SK-N-SH (cell line): Measurements from ENCODE around the gene ATP1A1.

ENCODE experiments used
- CTCF ChIP-seq: fragments of 200-600 bp; sonication (generic); IDR thresholded peaks from 2 replicates; pipeline ENCODE4 v1.6.1; 2017; ENCODE audit warnings: antibody characterized with exemption, mild to moderate bottlenecking, moderate library complexity
- EP300 ChIP-seq, 2 experiments: IDR thresholded peaks; 2 replicates each; pipeline versions ENCODE4 v1.4.0 to v1.6.1; 2012; ENCODE audit warnings: borderline replicate concordance in 1 of 2, low read depth in 1 of 2, low read length in 1 of 2
- EZH2phosphoT487 ChIP-seq: fragments of 200-600 bp; sonication (generic); IDR thresholded peaks from 2 replicates; pipeline ENCODE4 v1.6.1; 2017; ENCODE audit warnings: low read depth, mixed run types, mild to moderate bottlenecking, antibody characterized with exemption, moderate library complexity, borderline replicate concordance
- NFIC ChIP-seq: IDR thresholded peaks from 2 replicates; pipeline ENCODE4 v1.4.0; 2012; ENCODE audit warnings: borderline replicate concordance
- USF2 ChIP-seq: fragments of 150-350 bp; IDR thresholded peaks from 2 replicates; pipeline ENCODE4 v1.6.1; 2017; ENCODE audit warnings: antibody characterized with exemption, low read length, low read depth, borderline replicate concordance
- TF ChIP-seq, protein P1 (sequence below): fragments of 150-350 bp; IDR thresholded peaks from 2 replicates; pipeline ENCODE4 v1.6.1; 2016; ENCODE audit warnings: mild to moderate bottlenecking, low read depth, low read length
- TF ChIP-seq, protein P2 (sequence below): IDR thresholded peaks from 2 replicates; pipeline ENCODE4; 2012

- TF ChIP-seq, protein P1, sequence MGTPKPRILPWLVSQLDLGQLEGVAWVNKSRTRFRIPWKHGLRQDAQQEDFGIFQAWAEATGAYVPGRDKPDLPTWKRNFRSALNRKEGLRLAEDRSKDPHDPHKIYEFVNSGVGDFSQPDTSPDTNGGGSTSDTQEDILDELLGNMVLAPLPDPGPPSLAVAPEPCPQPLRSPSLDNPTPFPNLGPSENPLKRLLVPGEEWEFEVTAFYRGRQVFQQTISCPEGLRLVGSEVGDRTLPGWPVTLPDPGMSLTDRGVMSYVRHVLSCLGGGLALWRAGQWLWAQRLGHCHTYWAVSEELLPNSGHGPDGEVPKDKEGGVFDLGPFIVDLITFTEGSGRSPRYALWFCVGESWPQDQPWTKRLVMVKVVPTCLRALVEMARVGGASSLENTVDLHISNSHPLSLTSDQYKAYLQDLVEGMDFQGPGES = no peak
- TF ChIP-seq CTCF = no peak
- no peak for TF ChIP-seq USF2
- TF ChIP-seq NFIC = no peak
- no peak for TF ChIP-seq EP300 (IDR thresholded peaks at IDR 0.05; ENCODE audit: borderline replicate concordance in 1 of 2, low read depth in 1 of 2, low read length in 1 of 2)
- TF ChIP-seq EZH2phosphoT487 = no peak
- TF ChIP-seq, protein P2, sequence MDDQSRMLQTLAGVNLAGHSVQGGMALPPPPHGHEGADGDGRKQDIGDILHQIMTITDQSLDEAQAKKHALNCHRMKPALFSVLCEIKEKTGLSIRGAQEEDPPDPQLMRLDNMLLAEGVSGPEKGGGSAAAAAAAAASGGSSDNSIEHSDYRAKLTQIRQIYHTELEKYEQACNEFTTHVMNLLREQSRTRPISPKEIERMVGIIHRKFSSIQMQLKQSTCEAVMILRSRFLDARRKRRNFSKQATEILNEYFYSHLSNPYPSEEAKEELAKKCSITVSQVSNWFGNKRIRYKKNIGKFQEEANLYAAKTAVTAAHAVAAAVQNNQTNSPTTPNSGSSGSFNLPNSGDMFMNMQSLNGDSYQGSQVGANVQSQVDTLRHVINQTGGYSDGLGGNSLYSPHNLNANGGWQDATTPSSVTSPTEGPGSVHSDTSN = no peak
These were observed 46.6 kb upstream of the ATP1A1 start for GRCh38 chr1:116326486-116326885.
